ENCODE data around the gene ZNF235.
"Not testable (repeated sequence)": the region's sequence is repeated elsewhere in the genome, so short reads cannot be mapped to it uniquely, and the experiment has no call there.

The ZNF235 gene

GRCh38 chr19:44255705-44256411 is 49.0 kb downstream of the ZNF235 start:
- no peak for DNase-seq

DNA sequence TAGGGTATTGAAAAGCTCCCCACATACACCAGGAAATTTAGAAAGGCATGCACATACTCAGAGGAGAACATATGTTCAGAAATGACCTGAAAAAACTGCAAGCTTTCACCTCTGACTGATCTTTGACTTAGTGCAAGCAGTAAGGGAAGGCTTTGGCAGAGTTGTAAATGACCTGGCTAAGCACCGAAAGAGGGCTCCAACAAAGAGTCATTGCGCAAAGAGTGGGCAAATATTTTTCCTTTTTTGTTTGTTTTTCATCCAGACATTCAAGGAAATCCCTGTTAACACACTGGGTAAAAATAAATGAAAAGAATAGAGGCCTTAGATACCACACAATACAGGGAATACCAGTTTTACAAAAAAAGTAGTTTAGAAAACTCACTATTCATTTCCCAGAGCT is 50.3 kb downstream of the ZNF235 start:
- DNase-seq, result no peak

DNA sequence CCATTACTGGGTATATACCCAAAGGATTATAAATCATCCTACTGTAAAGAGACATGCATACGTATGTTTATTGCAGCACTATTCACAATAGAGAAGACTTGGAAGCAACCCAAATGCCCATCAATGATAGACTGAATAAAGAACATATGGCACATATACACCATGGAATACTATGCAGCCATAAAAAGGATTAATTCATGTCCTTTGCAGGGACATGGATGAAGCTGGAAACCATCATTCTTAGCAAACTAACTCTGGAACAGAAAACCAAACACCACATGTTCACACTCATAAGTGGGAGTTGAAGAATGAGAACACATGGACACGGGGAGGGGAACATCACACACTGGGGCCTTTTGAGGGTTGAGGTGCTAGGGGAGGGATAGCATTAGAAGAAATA is 51.4 kb downstream of the ZNF235 start:
- not testable (repeated sequence) for DNase-seq

DNA sequence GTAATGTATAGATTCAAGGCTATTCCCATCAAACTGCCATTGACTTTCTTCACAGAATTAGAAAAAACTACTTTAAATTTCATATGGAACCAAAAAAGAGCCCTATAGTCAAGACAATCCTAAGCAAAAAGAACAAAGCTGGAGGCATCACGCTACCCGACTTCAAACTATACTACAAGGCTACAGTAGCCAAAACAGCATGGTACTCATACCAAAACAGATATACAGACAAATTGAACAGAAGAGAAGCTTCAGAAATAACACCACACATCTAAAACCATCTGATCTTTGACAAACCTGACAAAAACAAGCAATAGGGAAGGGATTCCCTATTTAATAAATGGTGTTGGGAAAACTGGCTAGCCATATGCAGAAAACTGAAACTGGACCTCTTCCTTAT is 52.5 kb downstream of the ZNF235 start:
- not testable (repeated sequence) for DNase-seq

DNA sequence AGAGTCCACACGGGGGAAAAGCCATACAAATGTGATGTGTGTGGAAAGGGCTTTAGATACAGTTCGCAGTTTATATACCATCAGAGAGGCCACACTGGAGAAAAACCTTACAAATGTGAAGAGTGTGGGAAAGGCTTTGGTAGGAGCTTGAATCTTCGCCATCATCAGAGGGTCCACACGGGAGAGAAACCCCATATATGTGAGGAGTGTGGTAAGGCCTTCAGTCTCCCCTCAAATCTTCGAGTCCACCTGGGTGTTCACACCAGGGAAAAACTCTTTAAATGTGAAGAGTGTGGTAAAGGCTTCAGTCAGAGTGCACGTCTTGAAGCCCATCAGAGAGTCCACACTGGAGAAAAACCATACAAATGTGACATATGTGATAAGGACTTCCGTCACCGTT is 68.4 kb downstream of the ZNF235 start:
- no peak for DNase-seq

All from SHP77 treated with DMSO at 0.1 percent for 48 hours (cell line).